Activated CD8-positive, alpha-beta memory T cell treated with anti-CD3 and anti-CD28 coated beads for 24 hours (primary cell): ENCODE results near the gene ZMAT3.
A peak's percentile ranks its signal among the peaks of the same experiment; 100 is the strongest.
"Not testable (repeated sequence)": the region's sequence is repeated elsewhere in the genome, so short reads cannot be mapped to it uniquely, and the experiment has no call there.

Source experiments
- DNase-seq: peaks from one replicate; pipeline ENCODE4 v3.0.0-alpha.2; 2020

The ZMAT3 gene, protein sequence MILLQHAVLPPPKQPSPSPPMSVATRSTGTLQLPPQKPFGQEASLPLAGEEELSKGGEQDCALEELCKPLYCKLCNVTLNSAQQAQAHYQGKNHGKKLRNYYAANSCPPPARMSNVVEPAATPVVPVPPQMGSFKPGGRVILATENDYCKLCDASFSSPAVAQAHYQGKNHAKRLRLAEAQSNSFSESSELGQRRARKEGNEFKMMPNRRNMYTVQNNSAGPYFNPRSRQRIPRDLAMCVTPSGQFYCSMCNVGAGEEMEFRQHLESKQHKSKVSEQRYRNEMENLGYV

GRCh38 chr3:179071323-179072099, at the start of gene ZMAT3:
ZMAT3 (minus strand) TSS chr3:179071809; CDS start chr3:179067752, 4,057 bp downstream.
- peak; percentile 92 for DNase-seq

DNA sequence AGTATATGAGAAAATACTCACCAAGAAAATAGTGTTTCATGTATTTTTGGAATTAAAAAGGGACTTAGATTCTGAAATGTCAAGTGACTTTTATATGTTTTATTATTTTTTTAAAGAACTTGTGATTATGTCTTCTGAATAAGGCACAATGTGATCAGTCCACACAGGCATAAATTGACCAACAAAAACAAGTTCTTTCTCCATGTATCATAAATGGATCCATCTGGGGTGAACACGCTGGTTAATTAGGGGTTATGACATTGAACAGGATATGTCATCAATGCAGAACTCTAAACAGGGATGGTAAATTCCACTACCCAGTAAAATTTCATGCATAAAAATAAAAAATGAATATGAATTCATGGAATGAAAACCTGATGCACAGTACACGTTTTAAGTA, 45.2 kb upstream of the ZMAT3 start:
- DNase-seq, result no peak

DNA sequence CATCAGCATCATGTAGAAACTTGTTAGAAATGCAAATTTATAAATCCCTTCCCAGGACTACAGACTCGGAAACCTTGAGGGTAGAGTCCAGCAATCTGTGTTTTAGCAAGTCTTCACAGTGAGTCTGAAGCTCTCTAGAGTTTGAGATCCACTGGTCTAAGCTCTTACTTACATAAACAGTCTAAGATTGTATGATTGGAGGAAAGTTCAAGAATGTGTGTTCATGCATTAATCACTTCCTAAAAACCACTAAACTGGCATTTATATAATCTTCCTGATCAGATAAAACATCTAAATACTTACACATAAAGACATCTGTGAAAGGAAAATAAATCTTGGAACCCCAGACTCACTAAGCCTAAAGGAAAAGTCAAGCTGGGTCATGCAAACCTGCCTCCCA, 43.8 kb upstream of the ZMAT3 start:
- DNase-seq, result not testable (repeated sequence)

DNA sequence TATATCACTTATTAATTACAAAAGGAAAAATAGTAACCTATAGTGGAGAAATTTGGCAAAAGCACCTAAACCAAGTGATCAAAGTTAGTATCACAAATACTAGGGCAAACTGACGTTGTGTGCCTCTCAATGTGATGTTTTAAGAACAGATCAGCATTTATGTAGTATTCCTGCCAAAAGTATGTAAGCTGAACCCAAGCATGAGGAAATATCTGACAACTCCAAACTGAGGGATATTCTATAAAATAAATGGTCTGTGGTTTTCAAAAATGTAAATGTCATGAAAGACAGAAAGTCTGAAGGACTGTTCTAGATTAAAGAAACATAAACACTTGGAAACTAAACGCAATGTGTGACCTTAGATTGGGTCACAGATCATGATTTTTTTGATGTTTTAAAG, 42.3 kb upstream of the ZMAT3 start:
- no peak for DNase-seq

DNA sequence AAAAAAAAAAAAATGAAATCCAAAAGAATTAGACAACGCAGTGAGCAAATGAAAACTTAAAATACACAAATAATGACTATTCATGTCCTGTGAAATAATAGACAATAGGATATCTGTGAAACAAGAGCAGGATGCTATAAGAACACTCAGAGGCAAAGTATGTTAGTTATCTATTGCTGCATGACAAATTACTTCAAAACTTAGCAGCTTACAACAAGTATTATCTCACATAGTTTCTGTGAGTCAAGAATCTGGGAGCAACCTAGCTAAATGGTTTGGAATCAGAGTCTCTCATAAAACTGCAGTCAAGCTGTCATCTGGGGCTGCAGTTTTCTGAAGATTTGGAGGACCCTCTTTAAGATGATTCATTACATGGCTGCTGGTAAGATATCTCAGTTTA, 36.5 kb upstream of the ZMAT3 start:
- DNase-seq, result no peak

DNA sequence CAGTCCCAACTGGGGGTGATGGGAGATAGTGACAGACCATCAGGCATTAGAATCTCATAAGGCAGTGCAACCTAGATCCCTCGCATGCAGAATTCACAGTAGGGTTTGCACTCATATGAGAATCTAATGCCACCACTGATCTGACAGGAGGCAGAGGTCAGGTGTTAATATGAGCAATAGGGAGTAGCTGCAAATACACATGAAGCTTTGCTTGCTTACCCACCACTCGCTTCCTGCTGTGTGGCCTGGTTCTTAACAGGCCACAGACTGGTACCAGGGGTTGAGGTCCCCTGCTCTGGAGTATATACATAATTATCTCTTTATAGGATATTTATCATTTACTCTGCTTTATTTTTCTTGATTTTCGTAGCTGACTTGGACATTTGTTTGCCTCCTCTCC, 36.0 kb upstream of the ZMAT3 start:
- no peak for DNase-seq

DNA sequence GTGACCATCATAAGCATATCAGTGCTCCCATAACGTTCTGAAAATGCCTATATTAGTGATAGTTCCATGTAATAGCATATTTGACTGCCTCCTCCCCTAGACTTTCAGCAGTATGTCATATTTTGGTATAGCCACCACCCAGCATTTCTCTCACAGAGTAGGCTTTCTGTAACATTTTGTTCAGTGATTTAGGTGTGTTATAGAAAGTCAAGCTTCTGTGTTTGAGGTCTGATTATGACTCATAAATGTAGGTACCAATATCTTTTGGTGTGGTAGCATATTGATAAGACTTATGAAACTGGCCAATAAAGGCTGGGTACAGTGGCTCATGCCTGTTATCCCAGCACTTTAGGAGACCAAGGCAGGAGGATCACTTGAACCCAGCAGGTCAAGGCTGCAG, 34.3 kb upstream of the ZMAT3 start:
- no peak for DNase-seq

DNA sequence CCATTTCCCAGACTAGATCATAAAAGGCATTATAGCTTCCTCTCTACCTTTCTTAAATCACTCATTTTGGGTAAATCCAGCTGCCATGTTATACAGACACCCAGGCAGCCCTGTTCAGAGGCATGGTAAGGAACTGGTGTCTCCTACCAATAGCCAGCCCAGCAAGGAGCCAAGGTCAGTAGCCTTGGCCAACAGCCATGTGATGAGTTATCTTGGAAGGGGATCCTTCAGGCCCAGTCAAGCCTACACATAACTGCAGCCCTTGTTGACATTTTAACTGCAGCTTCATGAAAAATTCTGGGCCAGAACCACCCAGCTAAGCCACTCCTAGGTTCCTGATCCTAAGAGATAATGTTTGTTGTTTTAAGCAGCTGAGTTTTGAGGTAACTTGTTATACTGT, 29.0 kb upstream of the ZMAT3 start:
- DNase-seq, result no peak

GRCh38 chr3:179098388-179099077, 26.9 kb upstream of the ZMAT3 start:
- DNase-seq, result no peak

- DNase-seq, result no peak
Observed at GRCh38 chr3:179093807-179094206, 22.2 kb upstream of the ZMAT3 start.

DNA sequence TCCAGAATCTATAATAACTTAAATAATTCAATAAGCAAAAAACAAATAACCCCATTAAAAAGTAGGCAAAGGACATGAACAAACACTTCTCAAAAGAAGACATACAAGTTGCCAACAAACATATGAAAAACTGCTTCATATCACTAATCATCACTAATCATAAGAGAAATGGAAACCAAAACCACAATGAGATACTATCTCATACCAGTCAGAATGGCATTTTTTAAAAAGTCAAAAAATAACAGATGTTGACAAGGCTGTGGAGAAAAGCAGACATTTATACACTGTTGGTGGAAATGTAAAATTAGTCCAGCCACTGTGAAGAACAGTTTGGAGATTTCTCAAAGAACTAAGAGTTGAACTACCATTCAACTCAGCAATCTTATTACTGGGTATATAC, 19.5 kb upstream of the ZMAT3 start:
- DNase-seq, result no peak

DNA sequence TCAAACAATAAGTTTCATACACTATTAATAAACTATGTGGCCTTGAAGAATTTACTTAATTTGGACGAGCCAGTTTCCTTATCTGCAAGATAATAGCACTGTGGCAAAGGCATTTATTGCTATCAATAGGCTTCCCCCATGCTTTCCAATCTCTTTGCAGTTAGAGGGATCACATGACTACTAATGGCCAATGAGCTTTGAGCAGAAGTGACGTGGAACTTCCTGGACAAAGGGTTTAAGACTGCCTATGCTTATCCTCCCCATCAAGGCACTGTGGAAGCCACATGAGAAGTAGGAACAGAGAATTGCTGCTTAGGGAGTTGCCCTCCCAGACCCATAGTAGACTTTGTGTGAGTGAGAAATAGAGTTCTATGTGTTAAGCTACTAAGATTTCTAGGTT, 16.7 kb upstream of the ZMAT3 start:
- no peak for DNase-seq

DNA sequence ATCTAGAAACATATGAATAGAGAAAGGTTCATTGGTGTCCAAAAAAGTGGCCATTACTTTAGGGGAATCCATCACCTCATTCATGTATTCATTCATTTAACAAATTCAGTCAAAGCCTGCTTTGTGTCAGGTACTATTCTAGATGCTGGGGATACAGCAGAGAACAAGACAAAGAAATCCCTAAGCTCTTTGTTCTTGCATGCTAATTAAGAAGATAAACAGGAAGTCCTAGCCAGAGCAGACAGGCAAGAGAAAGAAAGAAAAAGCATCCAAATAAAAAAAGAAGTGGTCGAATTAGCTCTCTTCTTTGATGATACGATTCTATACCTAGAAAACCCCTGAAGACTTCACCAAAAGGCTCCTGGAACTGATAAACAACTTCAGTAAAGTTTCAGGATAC, 12.4 kb upstream of the ZMAT3 start:
- DNase-seq, result no peak

DNA sequence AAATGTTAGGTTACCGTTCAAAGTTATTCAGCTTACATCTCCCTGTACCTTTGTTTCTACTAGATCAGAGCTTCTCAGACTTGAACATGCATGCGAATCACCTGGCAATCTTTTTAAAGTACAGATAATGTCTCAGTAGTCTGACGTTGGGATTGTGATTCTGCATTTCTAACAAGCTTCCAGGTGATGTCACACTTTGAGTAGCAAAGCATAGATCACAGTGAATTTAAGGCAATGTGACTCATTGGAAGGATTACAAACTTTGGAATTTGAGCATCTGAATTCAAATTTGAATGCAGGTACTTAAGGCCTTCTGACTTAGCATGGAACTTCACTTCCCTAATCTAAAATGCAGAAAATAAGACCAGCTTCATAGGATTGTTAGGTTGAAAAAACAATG, 10.8 kb upstream of the ZMAT3 start:
- no peak for DNase-seq

- no peak for DNase-seq
Observed at GRCh38 chr3:179081885-179082284, 10.3 kb upstream of the ZMAT3 start.

- DNase-seq, result no peak
Observed at GRCh38 chr3:179079537-179079936, 7.9 kb upstream of the ZMAT3 start.

DNA sequence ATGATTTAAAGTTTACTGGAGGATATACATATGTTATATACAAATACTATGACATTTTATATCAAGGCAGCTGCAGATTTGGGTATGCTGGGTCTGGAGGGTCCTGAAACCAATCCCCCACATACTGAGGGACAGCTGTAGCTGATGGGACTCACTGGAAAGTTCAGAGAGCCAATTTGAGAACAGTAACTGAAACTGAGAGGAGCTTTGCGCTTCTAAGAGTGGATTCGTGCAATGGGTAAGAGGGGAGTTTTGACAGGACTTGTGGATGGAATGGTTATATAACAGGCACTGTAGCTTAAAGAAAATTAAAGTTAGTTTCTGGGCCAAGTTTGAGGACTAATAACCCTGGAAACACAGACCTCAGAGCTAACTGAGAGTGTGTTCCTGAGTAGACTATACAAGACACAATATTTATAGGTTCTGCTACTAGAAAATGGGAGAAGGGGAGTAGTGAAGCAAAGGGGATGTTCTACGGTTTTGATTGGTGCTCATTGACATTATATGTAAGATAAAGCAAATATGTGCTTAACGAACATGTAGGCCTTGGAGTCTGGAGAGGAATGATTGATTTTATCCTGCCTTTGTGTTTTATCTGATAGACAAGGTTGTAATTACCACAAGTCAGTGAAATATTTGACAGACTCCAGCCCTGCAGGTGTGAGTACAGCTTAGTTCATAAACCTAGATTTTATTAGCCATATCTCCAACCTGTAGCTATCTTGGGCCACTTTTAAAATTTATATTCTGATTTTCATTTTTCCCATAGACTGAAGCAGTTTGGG, 4.8 kb upstream of the ZMAT3 start:
- no peak for DNase-seq

DNA sequence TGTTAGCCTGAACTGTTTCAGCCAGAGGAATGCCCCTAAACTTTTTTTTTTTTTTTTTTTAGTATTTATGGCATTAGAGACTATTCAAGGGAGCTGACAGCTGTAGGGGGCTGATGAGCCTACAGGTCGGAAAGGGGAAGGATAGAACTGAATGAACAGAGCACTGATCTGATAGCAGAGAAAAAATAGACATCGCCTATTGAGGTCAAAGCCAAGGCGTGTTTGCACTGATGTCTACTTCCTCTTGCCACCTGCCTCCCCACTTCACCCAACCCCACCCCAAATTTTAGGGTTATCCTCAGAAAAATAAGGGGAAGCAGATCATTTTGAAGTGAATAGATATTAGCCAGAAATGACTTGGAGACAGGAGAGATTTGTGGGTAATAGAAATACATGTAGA, 3.0 kb upstream of the ZMAT3 start:
- no peak for DNase-seq

- no peak for DNase-seq
Observed at GRCh38 chr3:179073816-179074215, 2.2 kb upstream of the ZMAT3 start.

- DNase-seq, result no peak
Observed at GRCh38 chr3:179072100-179072438, 460 bp upstream of the ZMAT3 start.

DNA sequence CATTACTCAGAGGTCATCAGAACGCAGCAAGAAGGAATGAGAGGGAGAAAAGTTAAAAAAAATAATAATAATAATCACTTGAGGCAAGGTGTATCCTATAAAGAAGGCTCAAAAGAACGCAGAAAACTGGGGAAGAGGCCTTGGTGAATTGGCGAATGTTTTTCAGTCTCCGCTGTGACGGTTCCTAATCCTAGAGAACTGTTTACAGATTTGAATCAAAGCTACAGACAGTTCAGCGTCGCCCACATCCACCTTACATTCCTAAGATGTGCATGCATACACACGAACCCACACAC, 634 bp downstream of the ZMAT3 start:
- no peak for DNase-seq

GRCh38 chr3:179069762-179070390, 1.7 kb downstream of the ZMAT3 start:
- DNase-seq, result no peak
